Thymus (tissue), 11 donors: ENCODE measurements around the gene WRNIP1. TPM values are rescaled to one million over a fixed set of nuclear protein-coding genes. Genes with fewer than 3 reads are reported as not detected.

ENCODE experiments used
- DNase-seq, 9 donors: peaks; one replicate each; pipeline ENCODE4 v3.0.0-alpha.2; 2013; ENCODE audit warnings: low spot score in 9 of 9, low read depth in 6 of 9, missing footprints in 1 of 9
- H3K27ac ChIP-seq, 2 donors: one replicate each; pipeline ENCODE4 v1.5.1; 2013; ENCODE audit warnings: control low read depth in 1 of 2, low read depth in 1 of 2, low read length in 1 of 2, mild to moderate bottlenecking in 1 of 2, moderate library complexity in 1 of 2
- H3K27me3 ChIP-seq, 2 donors: one replicate each; pipeline ENCODE4 v1.5.1; 2013; ENCODE audit warnings: low read length in 1 of 2; ENCODE audit not compliant: control insufficient read depth in 2 of 2, insufficient read depth in 1 of 2
- H3K36me3 ChIP-seq, 2 donors: one replicate each; pipeline ENCODE4 v1.5.1; 2013; ENCODE audit warnings: low read length in 1 of 2, mild to moderate bottlenecking in 1 of 2, moderate library complexity in 1 of 2; ENCODE audit not compliant: control insufficient read depth in 2 of 2, insufficient read depth in 2 of 2
- H3K4me1 ChIP-seq, 2 donors: one replicate each; pipeline ENCODE4 v1.5.1; 2013; ENCODE audit warnings: low read length in 2 of 2; ENCODE audit not compliant: control insufficient read depth in 2 of 2, insufficient read depth in 2 of 2
- H3K4me3 ChIP-seq, 2 donors: one replicate each; pipeline ENCODE4 v1.5.1; 2013; ENCODE audit warnings: low read length in 2 of 2, control low read depth in 1 of 2, mild to moderate bottlenecking in 1 of 2
- H3K9me3 ChIP-seq, 2 donors: one replicate each; pipeline ENCODE4 v1.5.1; 2013; ENCODE audit warnings: low read length in 1 of 2, mild to moderate bottlenecking in 1 of 2; ENCODE audit not compliant: control insufficient read depth in 2 of 2, insufficient read depth in 1 of 2
- WGBS: extraction: QIAGEN DNeasy Blood & Tissue Kit; methylation state at CpG from one replicate; pipeline ENCODE4 v1.1.7; 2013; 5-methylcytosine and 5-hydroxymethylcytosine counted together
- polyA plus RNA-seq: library from polyadenylated mRNA; stranded (reverse); fragments of 200-250 nt; gene quantifications from one replicate; pipeline ENCODE4 v1.2.3, GENCODE V29; 2013
- total RNA-seq: library from RNA; stranded (reverse); fragments of 120-200 nt; gene quantifications from one replicate; pipeline ENCODE4 v1.2.4, GENCODE V29; 2013
- donor health status: healthy.

The WRNIP1 gene
- total and polyA plus RNA-seq, 2 donors = 48.3 to 85.3 TPM

DNA sequence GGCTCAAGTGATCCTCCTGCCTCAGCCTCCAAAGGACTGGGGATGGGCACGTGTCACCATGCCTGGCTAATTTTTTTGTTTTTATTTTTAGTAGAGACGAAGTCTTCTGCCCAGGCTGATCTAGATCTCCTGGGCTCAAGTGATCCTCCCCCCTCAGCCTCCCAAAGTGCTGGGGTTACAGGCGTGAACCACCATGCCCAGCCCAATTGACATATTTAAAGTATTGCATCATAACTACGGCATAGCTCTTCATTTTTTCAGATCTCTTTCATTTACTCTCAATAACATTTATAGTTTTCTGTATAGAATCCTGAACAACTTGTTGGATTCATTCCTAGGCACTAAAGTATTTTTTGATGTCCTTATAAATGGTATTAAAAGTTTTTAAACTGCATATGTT is 63.4 kb downstream of the WRNIP1 start:
- Histone ChIP-seq H3K4me3 (no peak overlapping the region), H3K36me3 (peaks cover 2% of the 10 kb centered on the region in 2 donors), H3K4me1 (peaks cover 0 to 2% of the 10 kb centered on the region in 2 donors), H3K27me3 (no peaks in the 10 kb centered on the region), H3K9me3 (no peaks in the 10 kb centered on the region), H3K27ac (no peak overlapping the region)
- no peak for DNase-seq
- 97% methylated on average over 4 of the region's 4 CpGs for WGBS

DNA sequence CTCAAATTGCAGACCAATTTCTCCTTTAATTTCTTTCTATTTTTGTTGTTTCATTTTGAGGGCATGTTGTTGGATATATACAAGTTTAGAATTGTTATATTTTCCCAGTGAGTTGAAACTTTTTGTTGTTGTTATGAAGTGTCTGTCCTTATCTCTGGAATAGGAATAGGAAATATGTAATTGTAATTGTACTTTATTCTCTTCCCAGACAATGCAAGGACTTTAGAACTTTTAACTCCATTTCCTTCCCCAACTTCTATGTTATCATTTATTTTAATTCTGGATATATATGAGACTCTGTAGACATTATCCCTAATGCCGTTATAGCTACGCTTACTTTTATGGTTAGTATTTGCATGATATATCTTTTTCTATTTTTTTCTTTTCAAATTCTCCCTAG is 64.1 kb downstream of the WRNIP1 start:
- H3K27me3 ChIP-seq = no peaks in the 10 kb centered on the region
- whole genome bisulfite sequencing = over 99% methylated on average over 2 of the region's 2 CpGs
- no peaks in the 10 kb centered on the region for H3K4me1 ChIP-seq
- no peak overlapping the region for H3K27ac ChIP-seq
- DNase-seq = no peak
- no peaks in the 10 kb centered on the region for H3K9me3 ChIP-seq
- no peak overlapping the region for H3K4me3 ChIP-seq
- H3K36me3 ChIP-seq = peaks cover 3 to 7% of the 10 kb centered on the region in 2 donors

GRCh38 chr6:2830183-2830582 is 65.0 kb downstream of the WRNIP1 start:
- no peak overlapping the region for H3K4me3 ChIP-seq
- H3K9me3 ChIP-seq = no peaks in the 10 kb centered on the region
- 98% methylated on average over 3 of the region's 3 CpGs for WGBS
- H3K27ac ChIP-seq = no peak overlapping the region
- DNase-seq = no peak
- H3K27me3 ChIP-seq = no peaks in the 10 kb centered on the region
- H3K4me1 ChIP-seq = no peaks in the 10 kb centered on the region
- peaks cover 3 to 15% of the 10 kb centered on the region in 2 donors for H3K36me3 ChIP-seq

- Histone ChIP-seq H3K9me3 (no peaks in the 10 kb centered on the region), H3K4me3 (no peak overlapping the region), H3K4me1 (no peaks in the 10 kb centered on the region), H3K27me3 (no peaks in the 10 kb centered on the region), H3K27ac (no peak overlapping the region), H3K36me3 (peaks cover 3 to 24% of the 10 kb centered on the region in 2 donors)
- no peak for DNase-seq
- WGBS = 98% methylated on average over 2 of the region's 2 CpGs
Measured at GRCh38 chr6:2831392-2831791, 66.2 kb downstream of the WRNIP1 start.

DNA sequence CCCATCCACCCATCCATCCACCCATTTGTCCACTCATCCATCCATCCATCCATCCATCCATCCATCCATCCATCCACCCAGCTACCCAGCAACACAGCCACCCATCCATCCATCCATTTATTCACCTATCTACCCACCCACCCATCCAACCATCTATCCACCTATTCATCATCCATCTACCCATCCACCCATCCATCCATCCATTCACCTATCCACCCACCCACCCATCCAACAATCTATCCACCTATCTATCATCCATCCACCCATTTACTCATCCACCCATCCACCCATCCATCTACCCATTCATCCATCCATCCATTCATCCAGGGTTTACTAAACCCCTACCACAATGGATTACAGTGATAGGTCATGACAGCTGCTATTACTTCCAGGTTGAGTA is 69.1 kb downstream of the WRNIP1 start:
- Histone ChIP-seq H3K4me1 (no peaks in the 10 kb centered on the region), H3K36me3 (peaks cover 7 to 34% of the 10 kb centered on the region in 2 donors)

More for the DNA sequence above, 69.1 kb downstream of the WRNIP1 start:
- DNase-seq = no peak
- H3K27me3 ChIP-seq = no peaks in the 10 kb centered on the region
- no peaks in the 10 kb centered on the region for H3K9me3 ChIP-seq
- no peak overlapping the region for H3K27ac ChIP-seq
- no peak overlapping the region for H3K4me3 ChIP-seq

Other genes with a start within 250 kb of the WRNIP1 start
- gene MYLK4, start 14.5 kb upstream of the WRNIP1 start, total RNA-seq = 0.42 TPM
- gene MYLK4, start 14.5 kb upstream of the WRNIP1 start, polyA plus RNA-seq = 0.52 TPM
- gene SERPINB1, start 76.5 kb downstream of the WRNIP1 start, total RNA-seq = 29.9 TPM
- gene SERPINB1, start 76.5 kb downstream of the WRNIP1 start, polyA plus RNA-seq = 120 TPM
- gene SERPINB9, start 137.9 kb downstream of the WRNIP1 start, total RNA-seq = 18.7 TPM
- 29.5 TPM for gene SERPINB9, start 137.9 kb downstream of the WRNIP1 start, polyA plus RNA-seq
- 23.1 TPM for gene SERPINB6, start 206.2 kb downstream of the WRNIP1 start, total RNA-seq
- gene SERPINB6, start 206.2 kb downstream of the WRNIP1 start, polyA plus RNA-seq = 84.3 TPM
- gene NQO2, start 234.5 kb downstream of the WRNIP1 start, total RNA-seq = 16.4 TPM
- gene NQO2, start 234.5 kb downstream of the WRNIP1 start, polyA plus RNA-seq = 21.7 TPM